GM12892 (cell line): ENCODE results near the gene CPOX.

Experiments used
- DNase-seq: peaks from one replicate; pipeline ENCODE4 v3.0.0; 2011; ENCODE audit not compliant: insufficient read length
- FAIRE-seq: peaks from 2 replicates; lab custom pipeline; 2011; peaks lifted over from hg19 to GRCh38; lab: Jason Lieb, UNC
- POLR2A ChIP-seq: IDR thresholded peaks from 2 replicates; pipeline ENCODE4 v1.6.1; 2011; ENCODE audit warnings: low read depth, low read length, control low read depth
- POLR2AphosphoS5 ChIP-seq: IDR thresholded peaks from 2 replicates; pipeline ENCODE4 v1.6.1; 2011; ENCODE audit warnings: low read depth, low read length, control low read depth
- TAF1 ChIP-seq: IDR thresholded peaks from 2 replicates; pipeline ENCODE4 v1.6.1; 2011; ENCODE audit warnings: low read depth, mild to moderate bottlenecking, control low read depth, low read length, borderline replicate concordance

The CPOX gene

GRCh38 chr3:98608029-98608428 is 14.6 kb upstream of the CPOX start:
- FAIRE-seq (no peak), DNase-seq (no peak)
- TF ChIP-seq POLR2AphosphoS5 (no peak), TAF1 (no peak), POLR2A (no peak)

DNA sequence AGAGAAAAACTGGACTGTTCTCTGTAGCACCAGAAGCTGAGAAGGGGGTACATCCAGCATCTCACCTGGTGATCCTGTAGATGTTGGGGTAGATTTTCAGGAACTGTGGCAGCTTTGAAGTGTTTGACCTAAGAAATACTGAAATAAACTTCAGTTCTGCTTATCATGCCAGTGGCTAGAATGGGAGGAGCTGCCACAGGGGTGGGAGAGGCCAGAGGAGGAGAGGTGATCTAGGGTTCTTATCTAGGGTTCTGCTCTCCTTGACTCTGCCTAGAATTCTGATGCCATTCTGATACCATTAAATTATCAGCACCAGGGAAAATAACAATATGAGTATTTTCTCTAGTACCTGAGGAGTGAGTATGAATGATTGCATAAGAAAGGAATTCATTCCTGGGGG is 10.2 kb upstream of the CPOX start:
- FAIRE-seq (no peak), DNase-seq (no peak)
- no peak for TF ChIP-seq POLR2AphosphoS5

GRCh38 chr3:98602078-98602678 is 8.8 kb upstream of the CPOX start:
- TF ChIP-seq TAF1 (no peak), POLR2AphosphoS5 (no peak), POLR2A (no peak)
- FAIRE-seq (peak; percentile 97), DNase-seq (no peak)

DNA sequence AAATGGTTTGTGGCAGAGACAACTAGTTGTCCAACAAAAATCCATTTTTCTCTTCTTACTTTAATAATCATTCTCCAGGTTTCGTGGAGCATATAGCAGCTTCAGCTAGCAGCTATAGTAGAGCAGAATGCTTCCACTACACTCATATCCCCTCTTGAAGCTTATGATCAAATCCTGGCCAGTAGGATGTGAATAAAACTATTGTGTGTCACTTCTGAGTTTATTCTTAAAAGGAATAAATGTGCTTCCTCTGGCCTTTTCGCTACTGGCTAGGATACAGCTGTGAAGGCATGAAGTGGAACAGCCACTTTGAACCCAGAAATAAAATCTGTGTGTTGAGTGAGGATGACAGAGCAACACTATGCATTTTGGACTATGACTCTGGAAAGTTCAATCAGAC is 7.8 kb upstream of the CPOX start:
- DNase-seq = no peak
- FAIRE-seq = peak; percentile 56
- TF ChIP-seq TAF1 = no peak
- no peak for TF ChIP-seq POLR2A
- TF ChIP-seq POLR2AphosphoS5 = no peak

- TF ChIP-seq TAF1 (no peak), POLR2AphosphoS5 (no peak), POLR2A (no peak)
- peak; percentile 92 for FAIRE-seq
- DNase-seq = no peak
Observed at GRCh38 chr3:98600412-98601095, 7.1 kb upstream of the CPOX start.

GRCh38 chr3:98599647-98600411 is 6.4 kb upstream of the CPOX start:
- TF ChIP-seq POLR2A (no peak), TAF1 (no peak), POLR2AphosphoS5 (no peak)
- no peak for FAIRE-seq

GRCh38 chr3:98598492-98598891 is 5.1 kb upstream of the CPOX start:
- FAIRE-seq = no peak
- DNase-seq = no peak
- TF ChIP-seq POLR2AphosphoS5 = no peak
- TF ChIP-seq TAF1 = no peak
- no peak for TF ChIP-seq POLR2A

More at GRCh38 chr3:98599647-98600411, 6.4 kb upstream of the CPOX start:
- DNase-seq = no peak

DNA sequence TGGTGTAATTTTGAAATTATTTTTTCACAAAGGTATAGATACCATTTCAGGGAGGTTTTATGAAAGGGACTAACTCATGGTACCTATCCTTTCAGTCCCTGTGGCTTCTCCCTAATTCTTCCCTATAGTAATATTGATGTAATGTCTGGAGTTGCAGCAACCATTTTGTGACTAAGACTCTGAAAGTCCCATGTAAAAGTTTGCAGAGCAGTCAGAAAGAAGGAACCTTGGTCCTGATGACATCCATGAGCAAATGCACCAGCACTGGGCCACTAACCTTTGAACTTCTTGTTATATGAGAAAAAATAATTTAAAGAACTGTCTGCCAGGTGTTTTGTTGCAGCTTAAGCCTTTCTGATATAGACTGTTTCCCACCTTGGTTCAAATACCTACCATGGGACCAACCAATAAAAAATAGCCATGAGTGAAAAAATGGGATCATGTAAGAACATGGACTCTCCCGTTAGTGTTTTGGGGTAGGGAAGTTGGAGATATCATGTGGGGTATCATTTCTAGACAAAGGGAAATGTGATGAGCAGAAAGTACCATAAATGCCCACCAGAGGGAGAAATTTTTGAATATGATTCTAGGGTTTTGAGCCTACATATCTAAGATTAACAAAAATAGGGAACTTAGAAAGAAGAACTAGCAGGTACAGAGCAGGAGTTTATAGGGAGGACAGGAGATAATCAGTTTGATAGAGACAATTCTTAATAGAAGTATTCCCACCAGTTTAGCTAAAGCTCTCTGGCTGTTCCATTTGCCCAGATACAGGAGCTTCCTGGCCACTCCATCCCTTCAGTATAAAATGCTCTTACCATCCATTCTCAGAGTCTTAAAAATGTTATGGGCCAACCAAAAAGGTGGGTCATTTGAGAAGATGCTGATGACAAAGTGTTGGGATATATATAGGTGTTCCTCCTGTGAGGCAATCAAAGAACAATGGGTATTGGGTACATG is 3.4 kb upstream of the CPOX start:
- DNase-seq (no peak), FAIRE-seq (peak; percentile 80)
- no peak for TF ChIP-seq POLR2A
- TF ChIP-seq POLR2AphosphoS5 = no peak
- no peak for TF ChIP-seq TAF1

- FAIRE-seq (no peak), DNase-seq (no peak)
- TF ChIP-seq POLR2A (no peak), POLR2AphosphoS5 (no peak), TAF1 (no peak)
Observed at GRCh38 chr3:98596087-98596486, 2.7 kb upstream of the CPOX start.

DNA sequence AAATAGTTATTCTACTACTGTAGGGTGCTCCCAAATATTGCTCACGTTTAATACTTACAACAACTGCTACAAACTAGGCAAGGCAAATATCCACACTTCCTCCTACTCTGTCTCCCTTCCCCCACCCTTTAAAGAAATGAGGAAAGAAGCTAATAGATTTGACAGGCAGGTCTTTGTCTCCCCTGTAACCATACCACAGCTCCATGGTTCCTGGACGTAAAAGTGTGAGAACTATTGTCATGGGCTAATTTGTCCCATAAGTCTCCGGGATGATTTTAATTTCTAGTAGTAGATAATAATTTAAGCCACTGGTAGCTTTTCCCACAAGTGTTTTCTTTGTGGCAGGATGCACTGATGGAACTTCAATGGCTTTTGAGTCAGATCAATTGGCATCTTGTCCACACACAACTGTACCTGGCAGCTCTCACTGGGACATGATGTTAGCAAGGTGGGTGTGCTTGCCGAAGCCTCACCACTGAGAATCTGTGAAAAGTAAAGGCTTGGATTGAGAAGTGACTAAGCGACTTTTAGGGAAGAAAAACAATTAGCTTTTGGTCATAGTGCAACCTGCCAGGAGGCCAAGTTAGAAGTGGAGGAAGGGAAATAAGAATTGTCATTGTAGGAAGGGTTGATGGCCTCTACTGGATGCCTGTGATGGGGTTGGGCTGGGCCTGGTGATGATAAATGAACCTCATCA is 1.4 kb upstream of the CPOX start:
- DNase-seq = no peak
- TF ChIP-seq TAF1 = no peak
- TF ChIP-seq POLR2A = no peak
- FAIRE-seq = peak; percentile 17

GRCh38 chr3:98592345-98592935 is 971 bp downstream of the CPOX start:
- TF ChIP-seq POLR2A = no peak
- TF ChIP-seq POLR2AphosphoS5 = no peak
- no peak for TF ChIP-seq TAF1
- FAIRE-seq (peak; percentile 21), DNase-seq (no peak)
